Hepatocyte (in vitro differentiated cells): ENCODE results near the gene S100A2. TPM values are rescaled to one million over a fixed set of nuclear protein-coding genes. Genes with fewer than 3 reads are reported as not detected.

Source experiments
- DNase-seq: peaks from one replicate; pipeline ENCODE4 v3.0.0-alpha.2; 2016; ENCODE audit warnings: low spot score
- H2AFZ ChIP-seq: fragments of 200-600 bp; sonication (generic); 2 replicates; pipeline ENCODE4 v1.6.0; 2016; ENCODE audit warnings: antibody characterized with exemption, mild to moderate bottlenecking
- H3K27ac ChIP-seq: fragments of 200-600 bp; sonication (generic); 2 replicates; pipeline ENCODE4 v1.5.1; 2016; ENCODE audit warnings: mild to moderate bottlenecking
- H3K27me3 ChIP-seq: fragments of 200-600 bp; sonication (generic); 2 replicates; pipeline ENCODE4 v1.6.1; 2016
- H3K36me3 ChIP-seq: fragments of 200-600 bp; sonication (generic); replicated peaks from 2 replicates; pipeline ENCODE4 v1.5.1; 2016; ENCODE audit warnings: low read depth; ENCODE audit not compliant: insufficient read depth
- H3K4me1 ChIP-seq: fragments of 200-600 bp; sonication (generic); 2 replicates; pipeline ENCODE4 v1.5.1; 2016; ENCODE audit warnings: mild to moderate bottlenecking, moderate library complexity; ENCODE audit not compliant: insufficient read depth
- H3K4me2 ChIP-seq: fragments of 200-600 bp; sonication (generic); 2 replicates; pipeline ENCODE4 v1.6.0; 2016
- H3K4me3 ChIP-seq: fragments of 200-600 bp; sonication (generic); 2 replicates; pipeline ENCODE4 v1.5.1; 2016; ENCODE audit warnings: mild to moderate bottlenecking
- H3K79me2 ChIP-seq: fragments of 200-600 bp; sonication (generic); 2 replicates; pipeline ENCODE4 v1.6.0; 2017; ENCODE audit warnings: mild to moderate bottlenecking
- H3K9me2 ChIP-seq: fragments of 200-600 bp; sonication (generic); replicated peaks from 2 replicates; pipeline ENCODE4 v1.6.0; 2017; ENCODE audit warnings: mild to moderate bottlenecking; ENCODE audit not compliant: insufficient read depth
- H3K9me3 ChIP-seq: fragments of 200-600 bp; sonication (generic); 2 replicates; pipeline ENCODE4 v1.5.1; 2016; ENCODE audit warnings: low read depth, mild to moderate bottlenecking
- H4K20me1 ChIP-seq: fragments of 200-600 bp; sonication (generic); 2 replicates; pipeline ENCODE4 v1.6.0; 2016; ENCODE audit warnings: mild to moderate bottlenecking; ENCODE audit not compliant: insufficient read depth, poor library complexity, severe bottlenecking
- EZH2 ChIP-seq: fragments of 200-600 bp; sonication (generic); IDR thresholded peaks from 2 replicates; pipeline ENCODE4 v1.6.1; 2016; ENCODE audit warnings: antibody characterized with exemption, mild to moderate bottlenecking, borderline replicate concordance
- EZH2phosphoT487 ChIP-seq: fragments of 200-600 bp; sonication (generic); IDR thresholded peaks from one replicate; pipeline ENCODE4 v1.6.1; 2018; ENCODE audit warnings: antibody characterized with exemption, mild to moderate bottlenecking, low read depth, moderate library complexity; ENCODE audit not compliant: unreplicated experiment, severe bottlenecking
- WGBS: methylation state at CpG from one replicate; pipeline ENCODE4 v1.1.6; 2016; ENCODE audit warnings: low lambda C conversion rate; ENCODE audit errors: missing lambda C conversion rate; 5-methylcytosine and 5-hydroxymethylcytosine counted together
- polyA plus RNA-seq: library from polyadenylated mRNA; unstranded; fragments of >200 nt; fragmentation: Nextera tagmentation; extraction: Ambion mirVana; gene quantifications from 2 replicates; pipeline ENCODE4 v1.2.1, GENCODE V29; 2016
- total RNA-seq: library from RNA; depleted of rRNA; stranded (reverse); fragments of >200 nt; gene quantifications from 2 replicates; pipeline ENCODE4 v1.2.3, GENCODE V29; 2014
- TF ChIP-seq, protein P1 (sequence below): fragments of 200-600 bp; sonication (generic); IDR thresholded peaks from 2 replicates; pipeline ENCODE4 v1.5.1; 2016; ENCODE audit warnings: antibody characterized with exemption, mild to moderate bottlenecking; ENCODE audit not compliant: poor library complexity

The S100A2 gene
- total and polyA plus RNA-seq, 2 experiments from 2014 or later: 4.2 to 6.9 TPM

- H3K36me3 ChIP-seq: no peaks in the 10 kb centered on the region
- H3K9me2 ChIP-seq: no peaks in the 10 kb centered on the region
- no peaks in the 10 kb centered on the region for H3K9me3 ChIP-seq
- peaks cover 7% of the 10 kb centered on the region for H3K4me1 ChIP-seq
- H2AFZ ChIP-seq: no peak overlapping the region
- WGBS: 94% methylated on average over 7 of the region's 7 CpGs
- DNase-seq: no peak
- H3K27me3 ChIP-seq: no peaks in the 10 kb centered on the region
- H3K4me3 ChIP-seq: no peak overlapping the region
- no peak for TF ChIP-seq EZH2phosphoT487
- no peaks in the 10 kb centered on the region for H3K79me2 ChIP-seq
- no peak overlapping the region for H3K4me2 ChIP-seq
- H3K27ac ChIP-seq: no peak overlapping the region
- H4K20me1 ChIP-seq: no peaks in the 10 kb centered on the region
Measured at GRCh38 chr1:153513666-153514065, 52.0 kb downstream of the S100A2 start.

DNA sequence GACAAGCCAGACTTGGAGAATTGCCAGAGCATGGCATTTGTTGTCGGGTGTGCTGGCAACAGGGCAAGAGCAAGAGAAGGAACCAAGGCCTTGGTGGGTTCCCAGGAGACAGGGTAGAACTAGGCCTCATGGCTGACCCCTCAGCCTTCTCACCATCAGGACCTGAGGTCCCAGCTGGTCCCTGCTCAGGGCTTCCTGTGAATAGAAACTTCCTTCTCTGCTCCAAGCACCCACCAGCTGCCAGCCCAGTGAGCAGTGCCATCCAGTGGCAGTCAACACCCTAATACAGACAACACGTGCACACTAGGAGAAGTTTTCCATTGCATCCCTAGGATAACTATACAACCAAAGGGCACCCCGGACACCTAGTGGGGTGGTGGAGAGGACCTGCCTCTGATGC is 52.6 kb downstream of the S100A2 start:
- Histone ChIP-seq H3K79me2 (no peaks in the 10 kb centered on the region), H3K36me3 (no peaks in the 10 kb centered on the region), H2AFZ (no peak overlapping the region), H3K4me3 (no peak overlapping the region), H3K9me3 (no peaks in the 10 kb centered on the region), H3K9me2 (no peaks in the 10 kb centered on the region), H4K20me1 (no peaks in the 10 kb centered on the region), H3K4me2 (no peak overlapping the region), H3K4me1 (peaks cover 8% of the 10 kb centered on the region), H3K27me3 (no peaks in the 10 kb centered on the region), H3K27ac (no peak overlapping the region)
- 88% methylated on average over 3 of the region's 3 CpGs for WGBS
- DNase-seq: no peak
- TF ChIP-seq EZH2 (no peak), EZH2phosphoT487 (no peak)
- TF ChIP-seq, protein P1, sequence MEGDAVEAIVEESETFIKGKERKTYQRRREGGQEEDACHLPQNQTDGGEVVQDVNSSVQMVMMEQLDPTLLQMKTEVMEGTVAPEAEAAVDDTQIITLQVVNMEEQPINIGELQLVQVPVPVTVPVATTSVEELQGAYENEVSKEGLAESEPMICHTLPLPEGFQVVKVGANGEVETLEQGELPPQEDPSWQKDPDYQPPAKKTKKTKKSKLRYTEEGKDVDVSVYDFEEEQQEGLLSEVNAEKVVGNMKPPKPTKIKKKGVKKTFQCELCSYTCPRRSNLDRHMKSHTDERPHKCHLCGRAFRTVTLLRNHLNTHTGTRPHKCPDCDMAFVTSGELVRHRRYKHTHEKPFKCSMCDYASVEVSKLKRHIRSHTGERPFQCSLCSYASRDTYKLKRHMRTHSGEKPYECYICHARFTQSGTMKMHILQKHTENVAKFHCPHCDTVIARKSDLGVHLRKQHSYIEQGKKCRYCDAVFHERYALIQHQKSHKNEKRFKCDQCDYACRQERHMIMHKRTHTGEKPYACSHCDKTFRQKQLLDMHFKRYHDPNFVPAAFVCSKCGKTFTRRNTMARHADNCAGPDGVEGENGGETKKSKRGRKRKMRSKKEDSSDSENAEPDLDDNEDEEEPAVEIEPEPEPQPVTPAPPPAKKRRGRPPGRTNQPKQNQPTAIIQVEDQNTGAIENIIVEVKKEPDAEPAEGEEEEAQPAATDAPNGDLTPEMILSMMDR: no peak

Other genes with a start within 250 kb of the S100A2 start
- not detected in 2 replicates for gene PGLYRP4, start 217.0 kb downstream of the S100A2 start, total RNA-seq
- not detected in 2 replicates for gene PGLYRP4, start 217.0 kb downstream of the S100A2 start, polyA plus RNA-seq
- 3.2 and 11.9 TPM in 2 replicates for gene S100A9, start 208.0 kb downstream of the S100A2 start, total RNA-seq
- gene S100A9, start 208.0 kb downstream of the S100A2 start, polyA plus RNA-seq: 1.9 and 6.4 TPM in 2 replicates
- not detected in 2 replicates for gene S100A12, start 190.2 kb downstream of the S100A2 start, total RNA-seq
- 1.1 TPM in 1 of 2 replicates, not detected in the other for gene S100A12, start 190.2 kb downstream of the S100A2 start, polyA plus RNA-seq
- 0.70 TPM in 1 of 2 replicates, not detected in the other for gene S100A8, start 174.8 kb downstream of the S100A2 start, total RNA-seq
- gene S100A8, start 174.8 kb downstream of the S100A2 start, polyA plus RNA-seq: 0.60 and 2.2 TPM in 2 replicates
- gene S100A7A, start 149.3 kb downstream of the S100A2 start, total RNA-seq: not detected in 2 replicates
- gene S100A7A, start 149.3 kb downstream of the S100A2 start, polyA plus RNA-seq: not detected in 2 replicates
- gene S100A7, start 105.2 kb downstream of the S100A2 start, total RNA-seq: 0.60 TPM in 1 of 2 replicates, not detected in the other
- gene S100A7, start 105.2 kb downstream of the S100A2 start, polyA plus RNA-seq: 1.0 and 2.5 TPM in 2 replicates
- 140 and 173 TPM in 2 replicates for gene S100A6, start 29.9 kb downstream of the S100A2 start, total RNA-seq
- gene S100A6, start 29.9 kb downstream of the S100A2 start, polyA plus RNA-seq: 657 and 701 TPM in 2 replicates
- not detected in 2 replicates for gene S100A5, start 24.9 kb downstream of the S100A2 start, total RNA-seq
- gene S100A5, start 24.9 kb downstream of the S100A2 start, polyA plus RNA-seq: 0.54 and 1.0 TPM in 2 replicates
- 64.1 and 101 TPM in 2 replicates for gene S100A4, start 20.0 kb downstream of the S100A2 start, total RNA-seq
- gene S100A4, start 20.0 kb downstream of the S100A2 start, polyA plus RNA-seq: 116 and 187 TPM in 2 replicates
- gene S100A3, start 16.6 kb downstream of the S100A2 start, total RNA-seq: 2.6 and 2.7 TPM in 2 replicates
- 1.9 and 6.1 TPM in 2 replicates for gene S100A3, start 16.6 kb downstream of the S100A2 start, polyA plus RNA-seq
- 103 and 129 TPM in 2 replicates for gene S100A16, start 47.3 kb upstream of the S100A2 start, total RNA-seq
- 134 and 155 TPM in 2 replicates for gene S100A16, start 47.3 kb upstream of the S100A2 start, polyA plus RNA-seq
- gene S100A14, start 50.5 kb upstream of the S100A2 start, total RNA-seq: 112 and 141 TPM in 2 replicates
- gene S100A14, start 50.5 kb upstream of the S100A2 start, polyA plus RNA-seq: 62.8 and 94.9 TPM in 2 replicates
- 82.0 and 115 TPM in 2 replicates for gene S100A13, start 61.7 kb upstream of the S100A2 start, total RNA-seq
- 248 and 282 TPM in 2 replicates for gene S100A13, start 61.7 kb upstream of the S100A2 start, polyA plus RNA-seq
- gene S100A1, start 62.6 kb upstream of the S100A2 start, total RNA-seq: 2.7 and 15.0 TPM in 2 replicates
- gene S100A1, start 62.6 kb upstream of the S100A2 start, polyA plus RNA-seq: 1.3 and 4.0 TPM in 2 replicates
- gene CHTOP, start 68.2 kb upstream of the S100A2 start, total RNA-seq: 56.2 and 65.5 TPM in 2 replicates
- 40.6 and 50.7 TPM in 2 replicates for gene CHTOP, start 68.2 kb upstream of the S100A2 start, polyA plus RNA-seq
- 40.9 and 41.4 TPM in 2 replicates for gene SNAPIN, start 92.9 kb upstream of the S100A2 start, total RNA-seq
- gene SNAPIN, start 92.9 kb upstream of the S100A2 start, polyA plus RNA-seq: 63.2 and 68.4 TPM in 2 replicates
- gene ILF2, start 105.1 kb upstream of the S100A2 start, total RNA-seq: 173 and 191 TPM in 2 replicates
- 177 and 178 TPM in 2 replicates for gene ILF2, start 105.1 kb upstream of the S100A2 start, polyA plus RNA-seq
- 2.5 and 2.8 TPM in 2 replicates for gene NPR1, start 112.8 kb upstream of the S100A2 start, total RNA-seq
- 3.0 and 4.3 TPM in 2 replicates for gene NPR1, start 112.8 kb upstream of the S100A2 start, polyA plus RNA-seq
- gene INTS3, start 162.2 kb upstream of the S100A2 start, total RNA-seq: 39.1 and 42.3 TPM in 2 replicates
- gene INTS3, start 162.2 kb upstream of the S100A2 start, polyA plus RNA-seq: 37.1 and 51.3 TPM in 2 replicates
- gene SLC27A3, start 209.6 kb upstream of the S100A2 start, total RNA-seq: 21.5 and 22.8 TPM in 2 replicates
- 37.2 and 38.1 TPM in 2 replicates for gene SLC27A3, start 209.6 kb upstream of the S100A2 start, polyA plus RNA-seq